PFSK-1 (cell line): ENCODE measurements around the gene DKK2.

Experiments used
- FOXP2 ChIP-seq: optimal IDR thresholded peaks from 2 replicates; pipeline ENCODE3; 2011; ENCODE audit warnings: borderline replicate concordance, control low read depth, inconsistent platforms; ENCODE audit not compliant: insufficient read depth; ENCODE audit errors: extremely low read length, extremely low read depth
- POLR2AphosphoS5 ChIP-seq: IDR thresholded peaks from 2 replicates; pipeline ENCODE4 v1.6.1; 2012; ENCODE audit warnings: low read depth, mild to moderate bottlenecking, control low read depth, low read length, moderate library complexity
- SIN3A ChIP-seq: IDR thresholded peaks from 2 replicates; pipeline ENCODE4 v1.6.1; 2012; ENCODE audit warnings: mild to moderate bottlenecking, low read length, moderate library complexity, borderline replicate concordance; ENCODE audit not compliant: insufficient read depth
- TAF1 ChIP-seq: IDR thresholded peaks from 2 replicates; pipeline ENCODE4 v1.6.1; 2012; ENCODE audit warnings: low read length, control low read depth, borderline replicate concordance; ENCODE audit not compliant: insufficient read depth
- TF ChIP-seq, protein P1 (sequence below), 2 experiments: IDR thresholded peaks; 2 replicates each; pipeline versions ENCODE4 v1.6.1 to v1.8.0; 2011 to 2012; ENCODE audit warnings: low read depth in 2 of 2, low read length in 2 of 2, control low read depth in 1 of 2, inconsistent platforms in 1 of 2, mild to moderate bottlenecking in 1 of 2, moderate library complexity in 1 of 2; ENCODE audit not compliant: insufficient read depth in 1 of 2

Gene DKK2

DNA sequence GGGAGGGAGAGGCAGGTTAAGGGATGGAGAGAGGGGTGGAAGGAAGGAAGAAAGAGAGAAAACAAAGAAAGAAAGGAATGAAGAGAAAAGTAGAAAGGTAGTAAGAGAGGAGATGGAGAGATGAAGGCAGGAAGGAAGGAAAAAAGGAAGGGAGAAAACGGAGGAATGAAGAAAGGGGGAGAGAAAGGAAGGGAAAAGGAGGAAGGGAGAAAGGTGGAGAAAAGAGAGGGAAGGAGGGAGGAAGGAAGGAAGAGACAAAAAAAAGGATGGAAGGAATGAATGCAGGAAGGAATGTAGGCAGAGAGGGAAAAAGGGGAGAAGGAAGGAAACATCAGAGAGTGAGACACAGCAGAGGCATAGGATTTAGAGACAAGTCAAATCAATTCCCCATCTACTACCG is 68.2 kb downstream of the DKK2 start:
- TF ChIP-seq POLR2AphosphoS5 (no peak), SIN3A (no peak), TAF1 (no peak), FOXP2 (no peak)
- TF ChIP-seq, protein P1, sequence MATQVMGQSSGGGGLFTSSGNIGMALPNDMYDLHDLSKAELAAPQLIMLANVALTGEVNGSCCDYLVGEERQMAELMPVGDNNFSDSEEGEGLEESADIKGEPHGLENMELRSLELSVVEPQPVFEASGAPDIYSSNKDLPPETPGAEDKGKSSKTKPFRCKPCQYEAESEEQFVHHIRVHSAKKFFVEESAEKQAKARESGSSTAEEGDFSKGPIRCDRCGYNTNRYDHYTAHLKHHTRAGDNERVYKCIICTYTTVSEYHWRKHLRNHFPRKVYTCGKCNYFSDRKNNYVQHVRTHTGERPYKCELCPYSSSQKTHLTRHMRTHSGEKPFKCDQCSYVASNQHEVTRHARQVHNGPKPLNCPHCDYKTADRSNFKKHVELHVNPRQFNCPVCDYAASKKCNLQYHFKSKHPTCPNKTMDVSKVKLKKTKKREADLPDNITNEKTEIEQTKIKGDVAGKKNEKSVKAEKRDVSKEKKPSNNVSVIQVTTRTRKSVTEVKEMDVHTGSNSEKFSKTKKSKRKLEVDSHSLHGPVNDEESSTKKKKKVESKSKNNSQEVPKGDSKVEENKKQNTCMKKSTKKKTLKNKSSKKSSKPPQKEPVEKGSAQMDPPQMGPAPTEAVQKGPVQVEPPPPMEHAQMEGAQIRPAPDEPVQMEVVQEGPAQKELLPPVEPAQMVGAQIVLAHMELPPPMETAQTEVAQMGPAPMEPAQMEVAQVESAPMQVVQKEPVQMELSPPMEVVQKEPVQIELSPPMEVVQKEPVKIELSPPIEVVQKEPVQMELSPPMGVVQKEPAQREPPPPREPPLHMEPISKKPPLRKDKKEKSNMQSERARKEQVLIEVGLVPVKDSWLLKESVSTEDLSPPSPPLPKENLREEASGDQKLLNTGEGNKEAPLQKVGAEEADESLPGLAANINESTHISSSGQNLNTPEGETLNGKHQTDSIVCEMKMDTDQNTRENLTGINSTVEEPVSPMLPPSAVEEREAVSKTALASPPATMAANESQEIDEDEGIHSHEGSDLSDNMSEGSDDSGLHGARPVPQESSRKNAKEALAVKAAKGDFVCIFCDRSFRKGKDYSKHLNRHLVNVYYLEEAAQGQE (IDR thresholded peaks at IDR 0.05; ENCODE audit: insufficient read depth in 1 of 2, low read depth in 2 of 2, low read length in 2 of 2) = no peak

DNA sequence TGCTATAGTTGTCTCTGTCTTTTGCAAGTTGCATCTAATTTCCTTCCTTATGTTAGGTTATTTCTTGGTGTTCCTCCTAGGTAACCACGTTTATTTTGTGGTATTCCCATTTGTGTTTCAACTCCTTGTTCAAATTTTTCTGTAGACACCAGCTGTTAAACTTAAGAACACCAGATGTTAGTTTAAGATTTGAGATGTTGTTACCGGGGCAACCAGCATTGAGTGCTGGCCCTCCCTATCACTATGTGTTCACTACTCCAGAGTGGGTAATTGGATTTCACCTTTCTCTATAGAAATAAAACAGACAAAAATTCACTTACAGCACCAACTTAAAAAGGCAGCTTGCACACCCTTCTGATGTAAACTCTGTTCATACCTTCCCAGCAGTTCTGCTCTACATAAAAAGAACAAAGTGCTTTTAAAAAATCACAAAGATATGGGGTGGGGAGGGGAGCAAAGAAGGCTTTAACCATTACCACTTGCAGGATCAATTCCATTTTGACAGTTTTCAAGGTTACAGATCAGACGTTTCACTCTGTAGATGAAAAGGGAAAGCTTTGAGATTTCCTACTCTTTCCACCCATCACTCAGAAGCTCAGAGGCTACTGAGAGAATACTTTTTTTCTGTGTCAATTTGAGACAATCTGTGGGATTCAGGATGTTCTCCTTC is 82.9 kb downstream of the DKK2 start:
- TF ChIP-seq POLR2AphosphoS5 (no peak), TAF1 (no peak), SIN3A (no peak), FOXP2 (no peak)
- TF ChIP-seq, protein P1 (IDR thresholded peaks at IDR 0.05; ENCODE audit: insufficient read depth in 1 of 2, low read depth in 2 of 2, low read length in 2 of 2) = no peak

DNA sequence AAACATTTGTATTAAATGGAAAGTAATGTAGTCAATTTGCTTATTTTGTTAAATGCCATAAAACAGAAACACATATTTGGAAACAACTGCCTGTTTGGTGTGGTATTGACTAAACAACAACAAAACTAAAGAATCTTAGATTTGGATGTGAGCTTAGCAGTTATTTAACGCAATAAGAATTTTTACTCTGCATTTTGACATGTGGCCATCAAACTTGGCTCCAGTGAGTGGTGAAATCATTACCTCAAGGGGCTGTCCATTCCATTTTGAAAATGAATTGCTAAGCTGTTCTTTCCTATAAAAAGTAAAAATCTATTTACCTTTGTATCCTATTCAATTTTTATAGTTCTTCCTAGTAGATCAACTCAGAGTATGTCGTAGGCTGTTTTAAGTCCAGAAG is 84.2 kb downstream of the DKK2 start:
- TF ChIP-seq SIN3A (no peak), FOXP2 (no peak), POLR2AphosphoS5 (no peak), TAF1 (no peak)
- TF ChIP-seq, protein P1 (IDR thresholded peaks at IDR 0.05; ENCODE audit: insufficient read depth in 1 of 2, low read depth in 2 of 2, low read length in 2 of 2) = no peak

DNA sequence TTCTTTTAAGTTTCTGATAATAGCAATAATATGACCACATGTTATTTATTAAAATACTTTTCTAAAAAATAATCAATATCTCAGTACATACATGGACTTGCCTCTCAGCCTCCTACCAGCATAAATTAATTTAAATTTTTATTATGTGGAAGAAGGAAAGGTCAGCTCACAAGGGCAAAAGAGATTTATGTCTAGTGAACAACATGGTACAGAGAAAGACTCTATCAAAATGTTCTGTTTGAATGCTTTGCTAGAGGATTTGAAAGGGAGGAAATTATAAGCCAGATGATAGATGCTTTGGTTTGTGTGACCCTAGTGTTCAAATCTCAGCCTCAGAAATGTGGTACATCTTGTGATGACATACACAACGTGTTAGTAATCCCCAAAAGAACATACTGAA is 94.3 kb downstream of the DKK2 start:
- TF ChIP-seq, protein P1 (IDR thresholded peaks at IDR 0.05; ENCODE audit: insufficient read depth in 1 of 2, low read depth in 2 of 2, low read length in 2 of 2) = no peak
- TF ChIP-seq TAF1 = no peak
- no peak for TF ChIP-seq FOXP2
- TF ChIP-seq POLR2AphosphoS5 = no peak
- TF ChIP-seq SIN3A = no peak
